ENCODE measurements around the gene BNIPL. TPM values are rescaled to one million over a fixed set of nuclear protein-coding genes. Genes with fewer than 3 reads are reported as not detected.

Gene BNIPL
- total RNA-seq, 1 donor: under 0.01 TPM

GRCh38 chr1:151062741-151063371, 26.5 kb downstream of the BNIPL start:
- H3K27ac ChIP-seq (ENCODE audit: low read depth, low read length): peak overlapping the region; percentile 94

GRCh38 chr1:151065089-151065645, 28.8 kb downstream of the BNIPL start:
- Histone ChIP-seq H3K9me3 (ENCODE audit: low read depth, low read length) (no peaks in the 10 kb centered on the region), H3K27me3 (ENCODE audit: insufficient read depth, low read length) (no peaks in the 10 kb centered on the region), H3K4me1 (ENCODE audit: insufficient read depth, low read length) (peaks cover 12% of the 10 kb centered on the region), H2AFZ (ENCODE audit: low read length) (no peak overlapping the region), H4K20me1 (ENCODE audit: insufficient read depth, low read length) (no peaks in the 10 kb centered on the region), H3K4me3 (ENCODE audit: insufficient read depth, low read length) (no peak overlapping the region), H3K36me3 (ENCODE audit: insufficient read depth, low read length) (peaks cover 13% of the 10 kb centered on the region), H3K27ac (ENCODE audit: low read depth, low read length) (no peak overlapping the region), H3K4me2 (ENCODE audit: insufficient read depth, low read length) (no peak overlapping the region), H3K79me2 (ENCODE audit: insufficient read depth, low read length) (peaks cover 59% of the 10 kb centered on the region)
- DNase-seq (ENCODE audit: insufficient read length, low spot score, missing footprints): no peak
- no peak for TF ChIP-seq CTCF (IDR thresholded peaks at IDR 0.05; ENCODE audit: extremely low read depth, low read depth, low read length)

More at GRCh38 chr1:151062741-151063371, 26.5 kb downstream of the BNIPL start:
- peak overlapping the region; percentile 73 for H3K4me2 ChIP-seq (ENCODE audit: insufficient read depth, low read length)
- peak overlapping the region; percentile 69 for H2AFZ ChIP-seq (ENCODE audit: low read length)
- TF ChIP-seq CTCF (IDR thresholded peaks at IDR 0.05; ENCODE audit: extremely low read depth, low read depth, low read length): no peak
- no peaks in the 10 kb centered on the region for H3K27me3 ChIP-seq (ENCODE audit: insufficient read depth, low read length)
- peaks cover 8% of the 10 kb centered on the region for H4K20me1 ChIP-seq (ENCODE audit: insufficient read depth, low read length)
- DNase-seq (ENCODE audit: insufficient read length, low spot score, missing footprints): peak; percentile 96
- H3K4me3 ChIP-seq (ENCODE audit: insufficient read depth, low read length): peak overlapping the region; percentile 18
- H3K36me3 ChIP-seq (ENCODE audit: insufficient read depth, low read length): peaks cover 8% of the 10 kb centered on the region
- peaks cover 18% of the 10 kb centered on the region for H3K4me1 ChIP-seq (ENCODE audit: insufficient read depth, low read length)
- H3K79me2 ChIP-seq (ENCODE audit: insufficient read depth, low read length): peaks cover 82% of the 10 kb centered on the region
- no peaks in the 10 kb centered on the region for H3K9me3 ChIP-seq (ENCODE audit: low read depth, low read length)

- H3K36me3 ChIP-seq (ENCODE audit: insufficient read depth, low read length): peaks cover 13% of the 10 kb centered on the region
- H3K27ac ChIP-seq (ENCODE audit: low read depth, low read length): no peak overlapping the region
- TF ChIP-seq CTCF (IDR thresholded peaks at IDR 0.05; ENCODE audit: extremely low read depth, low read depth, low read length): no peak
- DNase-seq (ENCODE audit: insufficient read length, low spot score, missing footprints): no peak
- H3K27me3 ChIP-seq (ENCODE audit: insufficient read depth, low read length): no peaks in the 10 kb centered on the region
- peaks cover 18% of the 10 kb centered on the region for H3K4me1 ChIP-seq (ENCODE audit: insufficient read depth, low read length)
- H3K4me2 ChIP-seq (ENCODE audit: insufficient read depth, low read length): no peak overlapping the region
- H3K4me3 ChIP-seq (ENCODE audit: insufficient read depth, low read length): no peak overlapping the region
- H4K20me1 ChIP-seq (ENCODE audit: insufficient read depth, low read length): no peaks in the 10 kb centered on the region
- H2AFZ ChIP-seq (ENCODE audit: low read length): no peak overlapping the region
- no peaks in the 10 kb centered on the region for H3K9me3 ChIP-seq (ENCODE audit: low read depth, low read length)
- H3K79me2 ChIP-seq (ENCODE audit: insufficient read depth, low read length): peaks cover 45% of the 10 kb centered on the region
These were observed 30.8 kb downstream of the BNIPL start for GRCh38 chr1:151067185-151067584.

- H3K27ac ChIP-seq (ENCODE audit: low read depth, low read length): peak overlapping the region; percentile 97
These were observed 32.7 kb downstream of the BNIPL start for GRCh38 chr1:151069103-151069486.

More at GRCh38 chr1:151069103-151069486, 32.7 kb downstream of the BNIPL start:
- no peak overlapping the region for H3K4me2 ChIP-seq (ENCODE audit: insufficient read depth, low read length)
- H4K20me1 ChIP-seq (ENCODE audit: insufficient read depth, low read length): no peaks in the 10 kb centered on the region
- no peak for DNase-seq (ENCODE audit: insufficient read length, low spot score, missing footprints)
- TF ChIP-seq CTCF (IDR thresholded peaks at IDR 0.05; ENCODE audit: extremely low read depth, low read depth, low read length): no peak
- no peak overlapping the region for H3K4me3 ChIP-seq (ENCODE audit: insufficient read depth, low read length)
- no peak overlapping the region for H2AFZ ChIP-seq (ENCODE audit: low read length)
- H3K36me3 ChIP-seq (ENCODE audit: insufficient read depth, low read length): peaks cover 13% of the 10 kb centered on the region
- peaks cover 39% of the 10 kb centered on the region for H3K79me2 ChIP-seq (ENCODE audit: insufficient read depth, low read length)
- H3K4me1 ChIP-seq (ENCODE audit: insufficient read depth, low read length): peaks cover 7% of the 10 kb centered on the region
- no peaks in the 10 kb centered on the region for H3K27me3 ChIP-seq (ENCODE audit: insufficient read depth, low read length)
- no peaks in the 10 kb centered on the region for H3K9me3 ChIP-seq (ENCODE audit: low read depth, low read length)

All from osteoblast (primary cell).